Left ventricle myocardium inferior (tissue), 1 donor: ENCODE data around the gene L3MBTL4. TPM values are rescaled to one million over a fixed set of nuclear protein-coding genes. Genes with fewer than 3 reads are reported as not detected.

ENCODE experiments used
- DNase-seq: peaks from one replicate; pipeline ENCODE4 v3.0.0-alpha.2; 2020
- H3K27ac ChIP-seq: fragments of 200-600 bp; replicated peaks from 2 replicates; pipeline ENCODE4 v1.8.0; 2021
- H3K27me3 ChIP-seq: fragments of 200-600 bp; 2 replicates; pipeline ENCODE4 v1.8.0; 2021; ENCODE audit warnings: low read depth
- H3K36me3 ChIP-seq: fragments of 200-600 bp; 2 replicates; pipeline ENCODE4 v1.8.0; 2021
- H3K4me1 ChIP-seq: fragments of 200-600 bp; 2 replicates; pipeline ENCODE4 v1.8.0; 2021
- H3K4me3 ChIP-seq: fragments of 200-600 bp; 2 replicates; pipeline ENCODE4 v1.8.0; 2021; ENCODE audit warnings: mild to moderate bottlenecking, moderate library complexity
- H3K9me3 ChIP-seq: fragments of 200-600 bp; replicated peaks from 2 replicates; pipeline ENCODE4 v1.8.0; 2021
- CTCF ChIP-seq: fragments of 200-600 bp; IDR thresholded peaks from 2 replicates; pipeline ENCODE4 v1.8.0; 2021; ENCODE audit warnings: antibody characterized with exemption, mild to moderate bottlenecking, borderline replicate concordance
- intact Hi-C: fragments of 100-400 bp; cut with micrococcal nuclease; formaldehyde crosslinking; loops from one replicate; pipeline ENCODE4 v1.11.0; 2022
- total RNA-seq: library from RNA; stranded (reverse); fragmentation: NEBNext Ultra II Directional; extraction: Animal tissue kit (Norgen Biotek cat#: 25700); gene quantifications from one replicate; pipeline ENCODE4 v1.2.1, GENCODE V29; 2021
- donor health status: DM: no; HTN: yes; CAD: no; lungs with severe emphysema.

The L3MBTL4 gene
- total RNA-seq, 1 donor from 2014 or later, result 3.5 TPM

- Histone ChIP-seq H3K4me3 (no peak overlapping the region), H3K36me3 (no peaks in the 10 kb centered on the region), H3K4me1 (no peaks in the 10 kb centered on the region), H3K9me3 (no peaks in the 10 kb centered on the region), H3K27me3 (peaks cover 25% of the 10 kb centered on the region), H3K27ac (no peak overlapping the region)
- intact Hi-C loops, result no loop called here
- DNase-seq, result no peak
- TF ChIP-seq CTCF, result no peak
Measured at GRCh38 chr18:6437937-6438818, 23.5 kb upstream of the L3MBTL4 start.

GRCh38 chr18:6435731-6436130 is 21.0 kb upstream of the L3MBTL4 start:
- intact Hi-C loops, result no loop called here
- Histone ChIP-seq H3K4me1 (no peaks in the 10 kb centered on the region), H3K4me3 (no peak overlapping the region), H3K36me3 (no peaks in the 10 kb centered on the region), H3K9me3 (no peaks in the 10 kb centered on the region), H3K27ac (no peak overlapping the region), H3K27me3 (peaks cover 17% of the 10 kb centered on the region)
- TF ChIP-seq CTCF, result no peak
- no peak for DNase-seq

GRCh38 chr18:6434987-6435709 is 20.4 kb upstream of the L3MBTL4 start:
- Histone ChIP-seq H3K36me3 (no peaks in the 10 kb centered on the region), H3K27ac (no peak overlapping the region), H3K27me3 (peaks cover 14% of the 10 kb centered on the region), H3K4me3 (no peak overlapping the region), H3K4me1 (no peaks in the 10 kb centered on the region), H3K9me3 (no peaks in the 10 kb centered on the region)
- intact Hi-C loops, result no loop called here
- TF ChIP-seq CTCF, result no peak
- no peak for DNase-seq

- no peak overlapping the region for H3K4me3 ChIP-seq
- DNase-seq, result no peak
- intact Hi-C loops, result no loop called here
- no peaks in the 10 kb centered on the region for H3K4me1 ChIP-seq
- no peaks in the 10 kb centered on the region for H3K36me3 ChIP-seq
- no peaks in the 10 kb centered on the region for H3K9me3 ChIP-seq
- peaks cover 11% of the 10 kb centered on the region for H3K27me3 ChIP-seq
- TF ChIP-seq CTCF, result no peak
- no peak overlapping the region for H3K27ac ChIP-seq
Measured at GRCh38 chr18:6434481-6434880, 19.8 kb upstream of the L3MBTL4 start.

GRCh38 chr18:6431659-6432318 is 17.1 kb upstream of the L3MBTL4 start:
- no peak for TF ChIP-seq CTCF
- DNase-seq, result no peak
- no peaks in the 10 kb centered on the region for H3K36me3 ChIP-seq
- H3K4me1 ChIP-seq, result no peaks in the 10 kb centered on the region
- intact Hi-C loops, result no loop called here
- no peaks in the 10 kb centered on the region for H3K27me3 ChIP-seq
- no peaks in the 10 kb centered on the region for H3K9me3 ChIP-seq
- no peak overlapping the region for H3K4me3 ChIP-seq
- H3K27ac ChIP-seq, result no peak overlapping the region
